H1 (cell line): ENCODE measurements around the gene TMEM164. TPM values are rescaled to one million over a fixed set of nuclear protein-coding genes. Genes with fewer than 3 reads are reported as not detected.

ENCODE experiments used
- KDM5A ChIP-seq: fragments of 200-600 bp; IDR thresholded peaks from 2 replicates; pipeline ENCODE4 v1.7.1; 2012; ENCODE audit warnings: mild to moderate bottlenecking, low read length, inconsistent platforms, mixed read lengths
- polyA plus RNA-seq, 7 experiments: library from polyadenylated mRNA; depleted of rRNA in 3 of 7; stranded (reverse) in 5 of 7; unstranded in 2 of 7; fragments of >200 nt in 5 of 7; fragments of 200-250 nt in 2 of 7; gene quantifications; 1 replicate in 5 of 7; 2 replicates in 1 of 7; 4 replicates in 1 of 7; pipeline versions ENCODE4 v1.2.1 to v1.2.3, GENCODE V29; 2011 to 2013; ENCODE audit warnings: missing spikeins in 2 of 7, mixed read lengths in 2 of 7
- total RNA-seq: library from RNA; stranded (reverse); fragmentation: NEBNext Ultra II Directional; extraction: Animal tissue kit (Norgen Biotek cat#: 25700); gene quantifications from 2 replicates; pipeline ENCODE4 v1.2.1, GENCODE V29; 2021

Gene TMEM164
- total and polyA plus RNA-seq, 2 of the 8 experiments (the other 6 are each of a cell fraction or from before 2014, with no cell fraction given): 7.3 to 14.8 TPM

DNA sequence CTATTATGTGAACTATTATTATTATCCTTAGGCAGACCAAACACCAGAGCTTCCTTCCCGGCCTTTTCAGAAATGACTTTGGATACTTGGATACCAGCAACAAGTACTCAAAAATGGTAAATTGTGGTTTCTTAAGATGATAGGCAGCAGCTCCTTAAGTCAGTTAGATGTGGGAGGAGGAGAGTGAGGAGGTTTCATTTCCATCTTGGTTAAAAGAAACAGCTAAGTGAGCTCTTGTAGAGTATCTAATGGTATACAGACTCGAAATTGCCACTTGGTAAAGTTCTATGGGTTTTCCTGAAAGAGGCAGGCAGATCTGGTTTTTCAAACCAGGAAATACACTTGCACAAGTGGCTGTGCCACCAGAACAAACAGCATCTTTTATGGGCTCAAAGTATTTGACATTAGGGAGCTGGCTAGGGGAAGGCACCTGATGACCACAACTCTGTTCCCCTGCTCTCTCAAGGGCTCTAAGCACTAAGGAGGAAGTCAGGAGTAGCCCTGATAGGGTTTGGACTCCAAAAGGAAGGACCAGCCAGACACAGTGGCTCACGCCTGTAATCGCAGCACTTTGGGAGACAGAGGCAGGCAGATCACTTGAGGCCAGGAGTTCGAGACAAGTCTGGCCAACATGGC lies 130.9 kb downstream of the TMEM164 start (continued):
- TF ChIP-seq KDM5A: no peak
